Measurements from ENCODE around the gene MRPS26. TPM values are rescaled to one million over a fixed set of nuclear protein-coding genes. Genes with fewer than 3 reads are reported as not detected.
A peak's percentile ranks its signal among the peaks of the same experiment; 100 is the strongest.

MRPS26 gene
- total RNA-seq, 4 donors from 2014 or later, result 58.7 to 69.8 (median 62.8) TPM

- no peak for ATAC-seq
- Histone ChIP-seq H3K27me3 (peaks cover 5 to 15% (median 10%) of the 10 kb centered on the region in 3 donors), H3K27ac (no peak overlapping the region), H3K4me1 (peaks cover 11% of the 10 kb centered on the region in 2 donors), H3K9me3 (no peaks in the 10 kb centered on the region), H3K36me3 (no peaks in the 10 kb centered on the region), H3K4me3 (peak overlapping the region in 2 of 4 donors; percentile 2 to 28)
- DNase-seq, result no peak
- in situ Hi-C loops (cut with MboI; ENCODE audit: low sequenced_read_pairs in 4 of 4), result no loop called here
- intact Hi-C loops (cut with DNase I; ENCODE audit: low total_unique reads), result no loop called here
- no peak for TF ChIP-seq CTCF (IDR thresholded peaks at IDR 0.05 in 4 of 5, conservative IDR thresholded peaks at IDR 0.05 in 1 of 5)
- no peak for TF ChIP-seq POLR2A (IDR thresholded peaks at IDR 0.05)
Observed at GRCh38 chr20:3082306-3082951, 36.6 kb downstream of the MRPS26 start.

GRCh38 chr20:3082955-3083952 is 37.4 kb downstream of the MRPS26 start:
- in situ Hi-C loops (cut with MboI; ENCODE audit: low sequenced_read_pairs in 4 of 4), result no loop called here
- Histone ChIP-seq H3K9me3 (no peaks in the 10 kb centered on the region), H3K4me1 (peaks cover 11% of the 10 kb centered on the region in 2 donors), H3K27ac (no peak overlapping the region), H3K36me3 (no peaks in the 10 kb centered on the region), H3K4me3 (peak overlapping the region in 2 of 4 donors; percentile 28 to 38), H3K27me3 (peaks cover 5 to 15% (median 10%) of the 10 kb centered on the region in 3 donors)
- TF ChIP-seq CTCF (IDR thresholded peaks at IDR 0.05 in 4 of 5, conservative IDR thresholded peaks at IDR 0.05 in 1 of 5) (no peak), POLR2A (IDR thresholded peaks at IDR 0.05) (no peak)
- no peak for DNase-seq
- intact Hi-C loops (cut with DNase I; ENCODE audit: low total_unique reads), result no loop called here
- ATAC-seq, result no peak

GRCh38 chr20:3084283-3084985 is 38.6 kb downstream of the MRPS26 start, which contains the start of gene AVP:
TSS of gene AVP (minus strand) at chr20:3084724. CDS start at chr20:3084674, 50 bp downstream.
- peaks cover 5 to 15% (median 10%) of the 10 kb centered on the region in 3 donors for H3K27me3 ChIP-seq
- TF ChIP-seq CTCF (IDR thresholded peaks at IDR 0.05 in 4 of 5, conservative IDR thresholded peaks at IDR 0.05 in 1 of 5) (no peak), POLR2A (IDR thresholded peaks at IDR 0.05) (no peak)
- intact Hi-C loops (cut with DNase I; ENCODE audit: low total_unique reads) (no loop called here), in situ Hi-C loops (cut with MboI; ENCODE audit: low sequenced_read_pairs in 4 of 4) (no loop called here)
- ATAC-seq (no peak), DNase-seq (no peak)
- no peak within 1 kb of the TSS for H3K4me3 ChIP-seq
- no peaks in the 10 kb centered on the region for H3K9me3 ChIP-seq
- no peak within 1 kb of the TSS for H3K27ac ChIP-seq
- H3K4me1 ChIP-seq, result peaks cover 11% of the 10 kb centered on the region in 2 donors
- H3K36me3 ChIP-seq, result no peaks in the 10 kb centered on the region

GRCh38 chr20:3084986-3085360 is 39.1 kb downstream of the MRPS26 start:
- intact Hi-C loops (cut with DNase I; ENCODE audit: low total_unique reads), result no loop called here
- TF ChIP-seq POLR2A (IDR thresholded peaks at IDR 0.05) (no peak), CTCF (IDR thresholded peaks at IDR 0.05 in 4 of 5, conservative IDR thresholded peaks at IDR 0.05 in 1 of 5) (no peak)
- ATAC-seq (no peak), DNase-seq (no peak)
- H3K27ac ChIP-seq, result no peak overlapping the region
- no peaks in the 10 kb centered on the region for H3K9me3 ChIP-seq
- H3K4me1 ChIP-seq, result peaks cover 11% of the 10 kb centered on the region in 2 donors
- no peak overlapping the region for H3K4me3 ChIP-seq
- H3K27me3 ChIP-seq, result peaks cover 5 to 15% (median 10%) of the 10 kb centered on the region in 3 donors
- no peaks in the 10 kb centered on the region for H3K36me3 ChIP-seq
- in situ Hi-C loops (cut with MboI; ENCODE audit: low sequenced_read_pairs in 4 of 4), result no loop called here
